GM21786 (cell line): ENCODE results near the gene BAHCC1.
"Not testable (repeated sequence)": the region's sequence is repeated elsewhere in the genome, so short reads cannot be mapped to it uniquely, and the experiment has no call there.

ENCODE experiments used
- ATAC-seq: cut with Tn5 transposase; IDR thresholded peaks from one replicate; pipeline ENCODE4 v1.9.1; 2021; ENCODE audit not compliant: unreplicated experiment

The BAHCC1 gene

GRCh38 chr17:81394921-81395599 is at the start of gene BAHCC1:
Gene BAHCC1, plus strand, starts transcription at chr17:81395457. Its CDS starts 4,283 bp downstream, at chr17:81399740.
- peak; percentile 43 for ATAC-seq

GRCh38 chr17:81346090-81346907 is 49.0 kb upstream of the BAHCC1 start:
- peak; percentile 69 for ATAC-seq

GRCh38 chr17:81346908-81347349 is 48.3 kb upstream of the BAHCC1 start:
- no peak for ATAC-seq

- ATAC-seq: no peak
Observed at GRCh38 chr17:81347437-81347836, 47.8 kb upstream of the BAHCC1 start.

GRCh38 chr17:81348097-81349055 is 46.9 kb upstream of the BAHCC1 start:
- ATAC-seq: no peak

- ATAC-seq: no peak
Observed at GRCh38 chr17:81349397-81350319, 45.6 kb upstream of the BAHCC1 start.

- no peak for ATAC-seq
Observed at GRCh38 chr17:81350320-81350890, 44.9 kb upstream of the BAHCC1 start.

- ATAC-seq: not testable (repeated sequence)
Observed at GRCh38 chr17:81351329-81352052, 43.8 kb upstream of the BAHCC1 start.

GRCh38 chr17:81352056-81352455 is 43.2 kb upstream of the BAHCC1 start:
- ATAC-seq: not testable (repeated sequence)

GRCh38 chr17:81354252-81354953 is 40.9 kb upstream of the BAHCC1 start:
- ATAC-seq: no peak

GRCh38 chr17:81354954-81355347 is 40.3 kb upstream of the BAHCC1 start:
- ATAC-seq: no peak

GRCh38 chr17:81359218-81359617 is 36.0 kb upstream of the BAHCC1 start:
- no peak for ATAC-seq

GRCh38 chr17:81362001-81362400 is 33.3 kb upstream of the BAHCC1 start:
- ATAC-seq: not testable (repeated sequence)

- no peak for ATAC-seq
Observed at GRCh38 chr17:81364278-81365147, 30.7 kb upstream of the BAHCC1 start.

- no peak for ATAC-seq
Observed at GRCh38 chr17:81365148-81365600, 30.1 kb upstream of the BAHCC1 start.

GRCh38 chr17:81365601-81366585 is 29.4 kb upstream of the BAHCC1 start:
- no peak for ATAC-seq
